Subcutaneous abdominal adipose tissue (tissue), 5 donors: Measurements from ENCODE around the gene TRUB2.

Experiments used
- H3K27ac ChIP-seq: one replicate; pipeline ENCODE4 v1.7.0; 2013; ENCODE audit warnings: low read depth, mild to moderate bottlenecking, inconsistent platforms, low read length, moderate library complexity
- H3K27me3 ChIP-seq, 5 donors: one replicate each; pipeline ENCODE4 v1.7.0; 2013; ENCODE audit warnings: low read length in 5 of 5, inconsistent platforms in 1 of 5; ENCODE audit not compliant: control insufficient read depth in 5 of 5, insufficient read depth in 4 of 5
- H3K36me3 ChIP-seq, 5 donors: one replicate each; pipeline ENCODE4 v1.7.0; 2013; ENCODE audit warnings: low read length in 5 of 5; ENCODE audit not compliant: control insufficient read depth in 5 of 5, insufficient read depth in 5 of 5
- H3K4me1 ChIP-seq, 5 donors: one replicate each; pipeline ENCODE4 v1.7.0; 2013; ENCODE audit warnings: low read length in 5 of 5, mild to moderate bottlenecking in 3 of 5, moderate library complexity in 1 of 5; ENCODE audit not compliant: control insufficient read depth in 5 of 5, insufficient read depth in 5 of 5
- H3K4me3 ChIP-seq, 5 donors: one replicate each; pipeline ENCODE4 v1.7.0; 2013; ENCODE audit warnings: low read length in 5 of 5, low read depth in 1 of 5
- H3K9ac ChIP-seq, 5 donors: one replicate each; pipeline ENCODE4 v1.7.0; 2013; ENCODE audit warnings: low read length in 5 of 5, mild to moderate bottlenecking in 4 of 5, moderate library complexity in 3 of 5
- H3K9me3 ChIP-seq, 5 donors: one replicate each; pipeline ENCODE4 v1.7.0; 2013; ENCODE audit warnings: low read length in 5 of 5; ENCODE audit not compliant: control insufficient read depth in 5 of 5
- donor health status: healthy.
- donor health status: healthy.
- donor health status: healthy.
- donor health status: healthy.
- donor health status: healthy.

The TRUB2 gene

GRCh38 chr9:128258326-128258725 lies 63.9 kb downstream of the TRUB2 start:
- H3K27ac ChIP-seq = no peak overlapping the region
- no peaks in the 10 kb centered on the region for H3K9me3 ChIP-seq
- peaks cover 2 to 76% (median 72%) of the 10 kb centered on the region in 5 donors for H3K36me3 ChIP-seq
- no peaks in the 10 kb centered on the region for H3K27me3 ChIP-seq
- no peak overlapping the region for H3K9ac ChIP-seq
- H3K4me3 ChIP-seq = no peak overlapping the region
- peaks cover 0 to 8% (median 3%) of the 10 kb centered on the region in 5 donors for H3K4me1 ChIP-seq

- no peak overlapping the region for H3K27ac ChIP-seq
- H3K9me3 ChIP-seq = no peaks in the 10 kb centered on the region
- peaks cover 2 to 74% (median 71%) of the 10 kb centered on the region in 5 donors for H3K36me3 ChIP-seq
- H3K4me3 ChIP-seq = no peak overlapping the region
- H3K4me1 ChIP-seq = peaks cover 0 to 8% (median 3%) of the 10 kb centered on the region in 5 donors
- H3K9ac ChIP-seq = no peak overlapping the region
- no peaks in the 10 kb centered on the region for H3K27me3 ChIP-seq
Observed at GRCh38 chr9:128257907-128258306, 64.3 kb downstream of the TRUB2 start.

DNA sequence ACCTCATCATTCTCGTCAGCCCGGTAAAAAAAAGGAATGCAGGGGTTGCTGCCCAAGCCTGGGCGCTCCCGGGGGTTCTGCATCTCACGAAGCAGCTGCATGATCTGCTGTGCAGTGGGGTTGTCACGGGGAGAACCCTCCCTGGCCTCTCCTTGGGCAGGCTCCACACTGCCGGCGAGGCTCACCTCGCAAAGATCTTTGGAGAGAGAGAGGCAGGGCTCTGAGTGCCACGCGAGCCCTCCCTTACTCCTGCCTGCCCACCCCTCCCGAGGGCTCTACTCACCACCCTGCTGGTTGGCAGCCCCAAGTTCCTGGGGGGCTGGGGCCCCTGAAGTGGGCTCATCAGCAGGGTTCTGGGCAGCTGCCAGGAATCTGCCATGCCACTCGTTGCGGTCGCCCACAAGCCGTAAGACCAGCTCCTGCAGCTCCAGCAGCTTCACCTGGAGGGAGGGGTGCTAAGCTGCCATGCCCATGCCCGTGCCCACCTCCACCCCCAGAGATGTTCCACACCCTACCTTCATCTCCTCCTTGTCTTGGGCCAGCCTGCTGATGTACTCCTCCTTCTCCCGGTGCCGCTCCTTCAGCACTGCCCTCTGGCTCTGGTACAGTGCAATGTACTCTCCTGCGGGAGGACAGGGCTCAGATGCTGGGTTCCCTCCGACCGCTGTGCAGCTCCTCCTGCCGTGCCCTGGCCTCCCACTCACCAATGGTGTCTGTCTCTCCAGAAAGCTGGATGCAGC lies 65.0 kb downstream of the TRUB2 start:
- Histone ChIP-seq H3K4me1 (peaks cover 0 to 8% (median 3%) of the 10 kb centered on the region in 5 donors), H3K9me3 (no peaks in the 10 kb centered on the region), H3K4me3 (no peak overlapping the region), H3K27me3 (no peaks in the 10 kb centered on the region), H3K36me3 (peaks cover 2 to 69% (median 65%) of the 10 kb centered on the region in 5 donors), H3K27ac (no peak overlapping the region), H3K9ac (no peak overlapping the region)
